Measurements from ENCODE around the gene METTL21A. TPM values are rescaled to one million over a fixed set of nuclear protein-coding genes. Genes with fewer than 3 reads are reported as not detected.

The METTL21A gene
- total RNA-seq, 1 experiment from 2014 or later = 53.1 TPM

GRCh38 chr2:207635468-207636200 lies 10.4 kb upstream of the METTL21A start:
- Histone ChIP-seq H3K27me3 (ENCODE audit: control insufficient read depth, insufficient read depth, low read length) (no peaks in the 10 kb centered on the region), H3K36me3 (replicated peaks; ENCODE audit: control insufficient read depth, insufficient read depth, low read length) (no peaks in the 10 kb centered on the region), H3K4me3 (ENCODE audit: insufficient read depth, low read depth, low read length) (no peak overlapping the region)
- DNase-seq = no peak

- Histone ChIP-seq H3K36me3 (replicated peaks; ENCODE audit: control insufficient read depth, insufficient read depth, low read length) (no peaks in the 10 kb centered on the region), H3K4me3 (ENCODE audit: insufficient read depth, low read depth, low read length) (no peak overlapping the region), H3K27me3 (ENCODE audit: control insufficient read depth, insufficient read depth, low read length) (no peaks in the 10 kb centered on the region)
- DNase-seq = no peak
These were observed 8.5 kb upstream of the METTL21A start for GRCh38 chr2:207633686-207634085.

- Histone ChIP-seq H3K4me3 (ENCODE audit: insufficient read depth, low read depth, low read length) (no peak overlapping the region), H3K27me3 (ENCODE audit: control insufficient read depth, insufficient read depth, low read length) (no peaks in the 10 kb centered on the region), H3K36me3 (replicated peaks; ENCODE audit: control insufficient read depth, insufficient read depth, low read length) (no peaks in the 10 kb centered on the region)
- DNase-seq = no peak
These were observed 7.6 kb upstream of the METTL21A start for GRCh38 chr2:207632575-207633493.

DNA sequence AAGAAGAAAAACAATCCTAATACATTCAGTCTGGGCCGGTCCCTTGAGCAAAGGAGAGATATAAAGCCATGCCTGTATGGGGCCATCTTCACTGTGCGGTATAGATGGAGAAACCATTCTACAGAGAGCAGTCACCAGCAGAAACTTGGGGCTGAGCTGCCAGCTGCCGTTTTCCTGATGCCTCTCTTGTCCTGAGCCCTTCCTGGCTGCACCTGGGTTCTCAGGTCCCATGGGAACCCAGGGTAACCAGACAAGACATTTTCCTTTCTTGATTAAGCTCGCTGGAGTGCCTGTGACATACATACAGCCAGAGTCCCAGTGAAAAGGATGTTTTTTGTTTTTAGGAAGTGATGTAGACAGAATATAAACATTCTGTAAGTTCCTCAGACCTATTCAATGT lies 5.3 kb upstream of the METTL21A start:
- DNase-seq = no peak
- Histone ChIP-seq H3K4me3 (ENCODE audit: insufficient read depth, low read depth, low read length) (no peak overlapping the region), H3K27me3 (ENCODE audit: control insufficient read depth, insufficient read depth, low read length) (no peaks in the 10 kb centered on the region), H3K36me3 (replicated peaks; ENCODE audit: control insufficient read depth, insufficient read depth, low read length) (no peaks in the 10 kb centered on the region)

GRCh38 chr2:207629553-207629952 lies 4.4 kb upstream of the METTL21A start:
- Histone ChIP-seq H3K4me3 (ENCODE audit: insufficient read depth, low read depth, low read length) (no peak overlapping the region), H3K27me3 (ENCODE audit: control insufficient read depth, insufficient read depth, low read length) (no peaks in the 10 kb centered on the region), H3K36me3 (replicated peaks; ENCODE audit: control insufficient read depth, insufficient read depth, low read length) (no peaks in the 10 kb centered on the region)
- no peak for DNase-seq

- peaks cover 26% of the 10 kb centered on the region for H3K36me3 ChIP-seq (replicated peaks; ENCODE audit: control insufficient read depth, insufficient read depth, low read length)
- H3K4me3 ChIP-seq (ENCODE audit: insufficient read depth, low read depth, low read length) = peak overlapping the region; percentile 88
- H3K27me3 ChIP-seq (ENCODE audit: control insufficient read depth, insufficient read depth, low read length) = no peaks in the 10 kb centered on the region
- peak; percentile 87 for DNase-seq
These were observed 795 bp downstream of the METTL21A start for GRCh38 chr2:207624185-207625013.

DNA sequence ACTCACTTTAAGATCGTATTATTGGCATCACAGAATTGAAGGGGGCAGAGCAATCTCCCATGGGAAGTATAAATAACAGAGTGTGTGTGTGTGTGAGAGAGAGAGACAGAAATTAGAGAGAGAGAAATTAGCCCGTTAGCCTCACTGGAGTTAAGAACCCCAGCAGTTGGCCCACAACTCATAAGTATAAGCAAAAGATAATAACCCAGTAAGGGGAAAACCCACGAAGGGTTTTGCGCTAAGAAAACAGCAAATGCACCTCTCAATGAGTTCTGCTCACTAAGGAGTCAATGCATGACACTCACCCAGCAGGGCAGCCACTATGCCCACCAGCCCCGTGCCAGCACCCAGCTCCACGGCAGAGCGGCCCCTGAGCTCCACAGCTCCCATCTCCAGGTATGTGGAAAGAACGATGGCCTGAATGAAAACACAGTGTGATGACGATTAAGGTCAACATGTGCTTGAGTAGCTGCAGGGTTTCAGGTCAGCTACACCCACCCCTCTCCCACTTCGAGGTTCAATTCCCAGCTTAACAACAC lies 3.6 kb downstream of the METTL21A start:
- DNase-seq = no peak
- Histone ChIP-seq H3K27me3 (ENCODE audit: control insufficient read depth, insufficient read depth, low read length) (no peaks in the 10 kb centered on the region), H3K4me3 (ENCODE audit: insufficient read depth, low read depth, low read length) (no peak overlapping the region), H3K36me3 (replicated peaks; ENCODE audit: control insufficient read depth, insufficient read depth, low read length) (peaks cover 42% of the 10 kb centered on the region)

GRCh38 chr2:207619764-207620203 lies 5.4 kb downstream of the METTL21A start:
- H3K36me3 ChIP-seq (replicated peaks; ENCODE audit: control insufficient read depth, insufficient read depth, low read length) = peaks cover 48% of the 10 kb centered on the region
- no peaks in the 10 kb centered on the region for H3K27me3 ChIP-seq (ENCODE audit: control insufficient read depth, insufficient read depth, low read length)
- DNase-seq = no peak
- H3K4me3 ChIP-seq (ENCODE audit: insufficient read depth, low read depth, low read length) = no peak overlapping the region

DNA sequence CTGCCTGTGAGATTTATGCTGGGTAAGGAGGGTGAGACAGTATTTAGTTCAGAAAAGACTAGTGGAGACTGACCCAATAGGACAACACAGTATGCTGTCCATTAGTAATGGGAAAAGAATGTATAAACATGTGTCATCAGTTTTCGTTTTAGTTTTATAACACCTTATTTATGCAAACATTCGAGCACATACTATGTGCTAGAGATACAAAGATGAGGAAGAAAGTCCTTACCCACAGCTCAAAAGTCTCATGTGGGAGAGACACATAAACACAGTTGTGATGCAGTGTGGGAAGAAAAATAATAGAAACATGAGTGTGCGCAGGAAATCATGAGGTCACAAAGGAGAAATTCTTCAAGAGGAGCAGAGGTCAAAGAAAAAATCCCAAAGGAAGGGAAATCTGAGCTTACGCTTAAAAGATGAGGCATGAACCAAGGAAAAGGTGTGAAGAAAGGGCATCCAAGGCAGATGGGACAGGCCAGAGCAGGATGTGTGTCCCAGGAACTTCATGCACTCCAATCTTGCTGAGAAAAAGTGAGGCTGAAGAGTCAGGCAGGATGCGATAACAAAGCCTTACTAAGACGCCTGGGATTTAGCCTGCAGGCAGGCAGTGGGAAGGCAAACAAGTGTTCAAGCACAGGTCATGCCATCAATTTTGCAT lies 8.1 kb downstream of the METTL21A start:
- no peak for DNase-seq
- Histone ChIP-seq H3K36me3 (replicated peaks; ENCODE audit: control insufficient read depth, insufficient read depth, low read length) (peaks cover 46% of the 10 kb centered on the region), H3K27me3 (ENCODE audit: control insufficient read depth, insufficient read depth, low read length) (no peaks in the 10 kb centered on the region), H3K4me3 (ENCODE audit: insufficient read depth, low read depth, low read length) (no peak overlapping the region)

DNA sequence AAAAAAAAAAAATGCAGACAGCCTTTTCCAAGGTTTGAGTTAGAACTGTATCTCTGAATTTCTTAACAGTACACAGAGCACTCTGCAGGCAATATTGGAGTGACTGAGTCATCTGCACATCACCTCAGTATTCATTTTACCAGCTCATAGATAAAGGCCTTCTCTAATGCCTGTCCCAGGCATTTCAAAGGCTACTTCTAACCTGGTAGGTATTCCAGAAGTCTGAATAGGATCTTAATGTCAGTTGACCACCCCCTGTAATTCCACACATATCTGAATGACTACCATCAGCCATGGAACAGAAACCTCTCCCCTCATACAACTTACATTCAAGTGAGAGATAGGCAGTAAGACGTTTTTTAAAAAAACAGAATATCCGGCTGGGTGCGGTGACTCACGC lies 9.0 kb downstream of the METTL21A start:
- no peak for DNase-seq
- H3K36me3 ChIP-seq (replicated peaks; ENCODE audit: control insufficient read depth, insufficient read depth, low read length) = peaks cover 38% of the 10 kb centered on the region

GRCh38 chr2:207614824-207615223 lies 10.4 kb downstream of the METTL21A start:
- Histone ChIP-seq H3K27me3 (ENCODE audit: control insufficient read depth, insufficient read depth, low read length) (no peaks in the 10 kb centered on the region), H3K36me3 (replicated peaks; ENCODE audit: control insufficient read depth, insufficient read depth, low read length) (peaks cover 32% of the 10 kb centered on the region), H3K4me3 (ENCODE audit: insufficient read depth, low read depth, low read length) (no peak overlapping the region)
- no peak for DNase-seq

More for the DNA sequence above, 9.0 kb downstream of the METTL21A start:
- no peak overlapping the region for H3K4me3 ChIP-seq (ENCODE audit: insufficient read depth, low read depth, low read length)
- no peaks in the 10 kb centered on the region for H3K27me3 ChIP-seq (ENCODE audit: control insufficient read depth, insufficient read depth, low read length)

- peaks cover 20% of the 10 kb centered on the region for H3K36me3 ChIP-seq (replicated peaks; ENCODE audit: control insufficient read depth, insufficient read depth, low read length)
- no peak for DNase-seq
- H3K4me3 ChIP-seq (ENCODE audit: insufficient read depth, low read depth, low read length) = no peak overlapping the region
- H3K27me3 ChIP-seq (ENCODE audit: control insufficient read depth, insufficient read depth, low read length) = no peaks in the 10 kb centered on the region
These were observed 12.5 kb downstream of the METTL21A start for GRCh38 chr2:207612714-207613113.

GRCh38 chr2:207606829-207607228 lies 18.4 kb downstream of the METTL21A start:
- Histone ChIP-seq H3K4me3 (ENCODE audit: insufficient read depth, low read depth, low read length) (no peak overlapping the region), H3K27me3 (ENCODE audit: control insufficient read depth, insufficient read depth, low read length) (no peaks in the 10 kb centered on the region), H3K36me3 (replicated peaks; ENCODE audit: control insufficient read depth, insufficient read depth, low read length) (no peaks in the 10 kb centered on the region; the same call in 1 of the 2 replicates)
- DNase-seq = no peak

DNA sequence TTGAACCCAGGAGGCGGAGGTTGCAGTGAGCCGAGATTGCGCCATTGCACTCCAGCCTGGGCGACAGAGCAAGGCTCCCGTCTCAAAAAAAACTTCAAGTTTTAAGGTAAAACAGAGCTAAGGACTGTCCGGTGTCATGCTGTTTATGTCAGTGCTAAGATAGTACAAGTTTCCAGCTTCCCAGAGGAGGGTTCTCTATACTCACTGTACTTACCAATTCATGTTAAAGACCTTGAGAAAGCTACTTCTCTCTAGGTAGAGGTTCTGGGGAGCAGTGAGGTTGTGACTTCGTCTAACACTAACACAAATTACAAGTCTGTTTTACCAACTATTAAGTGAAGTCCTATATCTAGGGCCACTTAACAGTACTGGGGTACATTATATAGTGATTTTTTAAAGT lies 18.8 kb downstream of the METTL21A start:
- DNase-seq = no peak
- no peaks in the 10 kb centered on the region for H3K27me3 ChIP-seq (ENCODE audit: control insufficient read depth, insufficient read depth, low read length)
- no peaks in the 10 kb centered on the region; the same call in 1 of the 2 replicates for H3K36me3 ChIP-seq (replicated peaks; ENCODE audit: control insufficient read depth, insufficient read depth, low read length)
- no peak overlapping the region for H3K4me3 ChIP-seq (ENCODE audit: insufficient read depth, low read depth, low read length)

Data from H7 (cell line).